Ovary (tissue), 9 donors: Measurements from ENCODE around the gene VCP. TPM values are rescaled to one million over a fixed set of nuclear protein-coding genes. Genes with fewer than 3 reads are reported as not detected.
"Not testable (repeated sequence)": the region's sequence is repeated elsewhere in the genome, so short reads cannot be mapped to it uniquely, and the experiment has no call there.

ENCODE experiments used
- DNase-seq, 5 donors: peaks; one replicate each; pipeline ENCODE4 v3.0.0-alpha.2; 2019 to 2020
- H3K27ac ChIP-seq, 2 donors: fragments of 200-600 bp; one replicate each; pipeline versions ENCODE4 v1.5.1 to v1.8.0; 2019 to 2022
- H3K27me3 ChIP-seq: fragments of 200-600 bp; one replicate; pipeline ENCODE4 v1.8.0; 2022
- H3K36me3 ChIP-seq: fragments of 200-600 bp; sonication (generic); one replicate; pipeline ENCODE4 v1.5.1; 2019
- H3K4me1 ChIP-seq: one replicate; pipeline ENCODE4 v1.8.1; 2013; ENCODE audit warnings: mild to moderate bottlenecking, moderate library complexity; ENCODE audit not compliant: insufficient read depth
- H3K4me3 ChIP-seq: fragments of 200-600 bp; sonication (generic); one replicate; pipeline ENCODE4 v1.5.1; 2017
- H3K9me3 ChIP-seq, 2 donors: fragments of 200-600 bp in 1 of 2; sonication (generic) in 1 of 2; one replicate each; pipeline versions ENCODE4 v1.5.1 to v1.8.1; 2013 to 2019; ENCODE audit warnings: mild to moderate bottlenecking in 1 of 2, moderate library complexity in 1 of 2
- CTCF ChIP-seq, 3 donors: fragments of 450-650 bp in 2 of 3; fragments of 200-600 bp in 1 of 3; IDR thresholded peaks; one replicate each; pipeline versions ENCODE4 v1.5.1 to v1.8.0; 2016 to 2022; ENCODE audit warnings: antibody characterized with exemption in 3 of 3, mild to moderate bottlenecking in 1 of 3
- EP300 ChIP-seq: sonication (generic); formaldehyde crosslinking; IDR thresholded peaks from one replicate; pipeline ENCODE4 v1.6.1; 2017; ENCODE audit warnings: antibody characterized with exemption
- POLR2A ChIP-seq: fragments of 450-650 bp; IDR thresholded peaks from one replicate; pipeline ENCODE4 v1.6.1; 2017; ENCODE audit warnings: antibody characterized with exemption, mild to moderate bottlenecking, moderate library complexity
- WGBS, 3 donors: extraction: QIAGEN DNeasy Blood & Tissue Kit in 1 of 3; methylation state at CpG; one replicate each; pipeline versions ENCODE4 v1.1.5 to v1.1.7; 2013 to 2017; 5-methylcytosine and 5-hydroxymethylcytosine counted together
- intact Hi-C, 4 donors: fragments of 100-400 bp; cut with DNase I; formaldehyde crosslinking; loops; one replicate each; pipeline versions ENCODE4 v1.11.0 to v1.15.1; 2022 to 2023
- polyA plus RNA-seq, 2 donors: library from polyadenylated mRNA; stranded (reverse); fragments of 200-250 nt in 1 of 2; fragments of 350-450 nt in 1 of 2; fragmentation: Illumina TruSeq in 1 of 2; extraction: RNeasy Lipid Tissue Mini Kit (QIAGEN cat#74804) in 1 of 2; gene quantifications; one replicate each; pipeline ENCODE4 v1.2.3, GENCODE V29; 2013 to 2014
- total RNA-seq, 7 donors: library from RNA; depleted of rRNA in 2 of 7; stranded (reverse); fragments of >200 nt in 2 of 7; fragmentation: NEBNext Ultra II Directional in 3 of 7; extraction: Animal tissue kit (Norgen Biotek cat#: 25700) in 3 of 7; gene quantifications; one replicate each; pipeline versions ENCODE4 v1.1.0 to v1.2.4, GENCODE V29; 2016 to 2023
- donor health status: DM: no; HTN: no; CAD: no; lungs with moderate emphysema.
- donor health status: DM: no; HTN: no; CAD: no.
- donor health status: Bipolar disorder and iron deficiency.
- donor health status: DM: yes; HTN: yes; CAD: no.
- donor health status: DM: no; HTN: no; CAD: no.
- donor health status: DM: yes; HTN: yes; CAD: no.

The VCP gene
- total and polyA plus RNA-seq, 9 donors = 78.0 to 276 (median 149) TPM

DNA sequence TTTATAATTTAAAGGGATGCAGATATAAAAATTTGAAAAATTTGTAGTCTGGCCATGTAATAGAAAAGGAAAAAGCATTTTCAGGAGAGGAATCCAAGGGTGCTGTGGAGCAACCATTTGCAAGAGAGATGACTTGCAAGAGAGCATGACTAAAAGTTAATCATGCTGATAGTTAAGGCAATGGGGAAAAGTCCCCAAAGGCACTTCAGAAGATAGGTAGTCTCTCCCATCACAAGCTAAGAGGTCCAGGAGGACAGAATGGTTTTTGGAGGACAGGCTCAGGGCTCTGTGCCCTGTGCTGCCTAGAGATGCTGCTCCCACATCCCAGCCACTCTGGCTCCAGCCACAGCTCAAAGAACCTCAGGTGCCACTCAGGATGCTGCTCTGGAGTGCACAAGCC lies 44.1 kb downstream of the VCP start:
- H3K9me3 ChIP-seq = no peaks in the 10 kb centered on the region
- intact Hi-C loops = no loop called here
- H3K27me3 ChIP-seq = no peaks in the 10 kb centered on the region
- H3K4me3 ChIP-seq = no peak overlapping the region
- no peak overlapping the region for H3K27ac ChIP-seq
- peaks cover 8% of the 10 kb centered on the region for H3K4me1 ChIP-seq
- no peaks in the 10 kb centered on the region for H3K36me3 ChIP-seq
- no peak for DNase-seq
- no peak for TF ChIP-seq POLR2A
- TF ChIP-seq EP300 = no peak
- no peak for TF ChIP-seq CTCF (IDR thresholded peaks at IDR 0.05)

- no peak for DNase-seq
- Histone ChIP-seq H3K9me3 (no peaks in the 10 kb centered on the region), H3K36me3 (no peaks in the 10 kb centered on the region), H3K4me1 (peaks cover 8% of the 10 kb centered on the region), H3K27ac (no peak overlapping the region), H3K4me3 (no peak overlapping the region), H3K27me3 (no peaks in the 10 kb centered on the region)
- 65 to 81% (median 66%) methylated on average over 1 of the region's 1 CpG for WGBS, 3 donors
- intact Hi-C loops = no loop called here
- TF ChIP-seq CTCF (IDR thresholded peaks at IDR 0.05) = no peak
- no peak for TF ChIP-seq POLR2A
- no peak for TF ChIP-seq EP300
Observed at GRCh38 chr9:35027860-35028259, 44.6 kb downstream of the VCP start.

- TF ChIP-seq POLR2A = no peak
- no peak for TF ChIP-seq EP300
- TF ChIP-seq CTCF (IDR thresholded peaks at IDR 0.05) = no peak
- no peaks in the 10 kb centered on the region for H3K27me3 ChIP-seq
- WGBS, 3 donors = 65 to 78% (median 68%) methylated on average over 1 of the region's 1 CpG
- H3K4me1 ChIP-seq = peaks cover 8% of the 10 kb centered on the region
- intact Hi-C loops = no loop called here
- no peak overlapping the region for H3K4me3 ChIP-seq
- no peak for DNase-seq
- peak overlapping the region in 1 of 2 donors; percentile 35 for H3K27ac ChIP-seq
- H3K9me3 ChIP-seq = no peaks in the 10 kb centered on the region
- H3K36me3 ChIP-seq = no peaks in the 10 kb centered on the region
Observed at GRCh38 chr9:35027374-35027773, 45.1 kb downstream of the VCP start.

DNA sequence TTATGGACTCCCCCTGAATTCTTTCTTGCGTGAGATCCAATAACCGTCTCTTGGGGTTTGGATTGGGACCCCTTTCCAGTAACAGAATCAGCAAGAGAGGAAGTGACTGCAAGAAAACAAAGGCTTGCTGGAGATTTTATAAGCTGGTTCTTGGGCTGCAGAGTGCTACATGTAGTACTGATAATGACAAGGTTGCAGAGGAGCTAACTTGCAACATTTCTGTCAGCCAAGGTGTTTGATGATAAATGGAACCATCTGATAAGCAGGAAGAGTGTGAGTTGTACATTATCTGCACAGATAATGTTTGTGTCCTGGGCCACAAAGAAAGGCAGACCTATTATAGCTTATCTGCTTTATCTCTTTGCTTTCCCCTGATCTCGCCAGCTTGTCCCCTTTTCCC lies 45.8 kb downstream of the VCP start:
- Histone ChIP-seq H3K27me3 (no peaks in the 10 kb centered on the region), H3K27ac (peak overlapping the region in 1 of 2 donors; percentile 35), H3K4me1 (peaks cover 8% of the 10 kb centered on the region), H3K4me3 (no peak overlapping the region), H3K9me3 (no peaks in the 10 kb centered on the region), H3K36me3 (no peaks in the 10 kb centered on the region)
- intact Hi-C loops = no loop called here
- WGBS, 3 donors = 38 to 45% (median 43%) methylated on average over 3 of the region's 3 CpGs
- DNase-seq = no peak
- TF ChIP-seq CTCF (IDR thresholded peaks at IDR 0.05) (no peak), EP300 (no peak)

GRCh38 chr9:35023443-35023842 lies 49.0 kb downstream of the VCP start:
- intact Hi-C loops, H3K9me3 ChIP-seq, H3K4me3 ChIP-seq, H3K4me1 ChIP-seq, H3K27me3 ChIP-seq, H3K36me3 ChIP-seq, H3K27ac ChIP-seq, DNase-seq: not testable (repeated sequence)
- WGBS, 3 donors = 72 to 75% (median 73%) methylated on average over 5 of the region's 5 CpGs
